Calu3 (cell line): ENCODE data around the gene KCNJ1. TPM values are rescaled to one million over a fixed set of nuclear protein-coding genes. Genes with fewer than 3 reads are reported as not detected.

ENCODE experiments used
- Bru-seq: library from RNA; stranded (reverse); fragments of 400-500 nt; gene quantifications from one replicate; lab custom pipeline; 2021; lab: Mats Ljungman, UMichigan
- BruChase-seq, 2 experiments: library from RNA; stranded (reverse); fragments of 400-500 nt; gene quantifications; one replicate each; lab custom pipeline; 2021; lab: Mats Ljungman, UMichigan
- BruUV-seq: library from RNA; stranded (reverse); fragments of 400-500 nt; replicated peaks from 2 replicates; lab custom pipeline; 2021; lab: Mats Ljungman, UMichigan
- CTCF ChIA-PET: fragments of 300-600 bp; sonication (Branson Sonifier 250); formaldehyde crosslinking; loops from one replicate; lab custom pipeline; 2022; ENCODE audit warnings: antibody characterized with exemption; lab: Charles Lee
- DNase-seq: peaks from one replicate; pipeline ENCODE4 v3.0.0; 2022
- H3K27ac Mint-ChIP-seq: one replicate; pipeline ENCODE4 v1.8.0; 2022; ENCODE audit warnings: mixed read lengths; ENCODE audit not compliant: unreplicated experiment
- H3K27me3 Mint-ChIP-seq: one replicate; pipeline ENCODE4 v1.8.0; 2022; ENCODE audit warnings: mixed read lengths; ENCODE audit not compliant: unreplicated experiment
- H3K36me3 Mint-ChIP-seq: one replicate; pipeline ENCODE4 v1.8.0; 2022; ENCODE audit warnings: mild to moderate bottlenecking, moderate library complexity, mixed read lengths; ENCODE audit not compliant: insufficient read depth, unreplicated experiment
- H3K4me1 Mint-ChIP-seq: one replicate; pipeline ENCODE4 v1.8.0; 2022; ENCODE audit warnings: mild to moderate bottlenecking, low read depth, mixed read lengths; ENCODE audit not compliant: unreplicated experiment
- H3K4me3 Mint-ChIP-seq: one replicate; pipeline ENCODE4 v1.8.0; 2022; ENCODE audit warnings: mild to moderate bottlenecking, low read depth, moderate library complexity, mixed read lengths; ENCODE audit not compliant: unreplicated experiment
- H3K9me3 Mint-ChIP-seq: one replicate; pipeline ENCODE4 v1.8.0; 2022; ENCODE audit warnings: low read depth, mixed read lengths; ENCODE audit not compliant: unreplicated experiment
- intact Hi-C: fragments of 100-400 bp; cut with micrococcal nuclease; formaldehyde crosslinking; loops from one replicate; pipeline ENCODE4 v1.10.0; 2022; ENCODE audit not compliant: unreplicated experiment
- long read RNA-seq: library from polyadenylated mRNA; stranded (forward); transcript quantifications from one replicate; pipeline ENCODE4 v2.0.0, GENCODE V29; 2022
- total RNA-seq: library from RNA; stranded (reverse); gene quantifications from 2 replicates; pipeline ENCODE4 v1.2.3, GENCODE V29; 2022
- TF ChIP-seq, protein P1 (sequence below): fragments of 200-600 bp; IDR thresholded peaks from one replicate; pipeline ENCODE4 v1.8.0; 2022; ENCODE audit warnings: antibody characterized with exemption; ENCODE audit not compliant: unreplicated experiment

KCNJ1 gene
- total RNA-seq, result 0.17 TPM in 1 of 2 replicates, not detected in the other
- percentile 19 among the genes with signal in this experiment for Bru-seq, nascent RNA
- BruChase-seq, experiment 1, labeled RNA remaining after a 6-hour chase, result percentile 16 among the genes with signal in this experiment
- percentile 14 among the genes with signal in this experiment for BruChase-seq, experiment 2, labeled RNA remaining after a 2-hour chase
- long read RNA-seq, result 0 reads

DNA sequence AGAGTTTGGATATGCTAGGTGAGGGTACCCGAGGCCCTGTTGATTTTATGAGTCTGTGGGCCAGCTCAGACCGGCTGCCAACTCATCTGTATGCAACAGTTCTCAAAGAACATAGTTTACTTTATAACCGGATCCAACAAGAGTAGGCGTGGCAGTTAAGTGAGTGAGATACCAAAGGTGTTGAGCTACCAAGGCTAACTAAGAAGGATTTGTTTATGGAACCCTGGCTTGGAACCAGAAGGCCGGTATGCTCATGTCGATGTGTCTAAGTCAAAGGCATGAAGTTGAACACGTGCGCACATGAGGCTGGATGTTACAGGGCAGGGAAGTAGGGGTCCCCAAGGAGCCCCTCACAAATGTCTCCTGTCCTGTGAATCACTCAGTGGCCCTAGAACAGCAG, at the start of gene KCNJ1:
KCNJ1 (minus strand) TSS at position 20 of the 400 bp plus-strand sequence. CDS start 27,053 bp downstream, outside the sequence.
- DNase-seq, result no peak
- Mint-ChIP-seq H3K4me1 (no peaks in the 10 kb centered on the region), H3K36me3 (no peaks in the 10 kb centered on the region), H3K4me3 (no peak within 1 kb of the TSS), H3K27ac (no peak within 1 kb of the TSS), H3K9me3 (no peaks in the 10 kb centered on the region), H3K27me3 (peaks cover 24% of the 10 kb centered on the region)
- no TSS peak for BruUV-seq
- CTCF ChIA-PET, result no interaction called here
- intact Hi-C loops, result no loop called here
- TF ChIP-seq, protein P1, sequence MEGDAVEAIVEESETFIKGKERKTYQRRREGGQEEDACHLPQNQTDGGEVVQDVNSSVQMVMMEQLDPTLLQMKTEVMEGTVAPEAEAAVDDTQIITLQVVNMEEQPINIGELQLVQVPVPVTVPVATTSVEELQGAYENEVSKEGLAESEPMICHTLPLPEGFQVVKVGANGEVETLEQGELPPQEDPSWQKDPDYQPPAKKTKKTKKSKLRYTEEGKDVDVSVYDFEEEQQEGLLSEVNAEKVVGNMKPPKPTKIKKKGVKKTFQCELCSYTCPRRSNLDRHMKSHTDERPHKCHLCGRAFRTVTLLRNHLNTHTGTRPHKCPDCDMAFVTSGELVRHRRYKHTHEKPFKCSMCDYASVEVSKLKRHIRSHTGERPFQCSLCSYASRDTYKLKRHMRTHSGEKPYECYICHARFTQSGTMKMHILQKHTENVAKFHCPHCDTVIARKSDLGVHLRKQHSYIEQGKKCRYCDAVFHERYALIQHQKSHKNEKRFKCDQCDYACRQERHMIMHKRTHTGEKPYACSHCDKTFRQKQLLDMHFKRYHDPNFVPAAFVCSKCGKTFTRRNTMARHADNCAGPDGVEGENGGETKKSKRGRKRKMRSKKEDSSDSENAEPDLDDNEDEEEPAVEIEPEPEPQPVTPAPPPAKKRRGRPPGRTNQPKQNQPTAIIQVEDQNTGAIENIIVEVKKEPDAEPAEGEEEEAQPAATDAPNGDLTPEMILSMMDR, result no peak

DNA sequence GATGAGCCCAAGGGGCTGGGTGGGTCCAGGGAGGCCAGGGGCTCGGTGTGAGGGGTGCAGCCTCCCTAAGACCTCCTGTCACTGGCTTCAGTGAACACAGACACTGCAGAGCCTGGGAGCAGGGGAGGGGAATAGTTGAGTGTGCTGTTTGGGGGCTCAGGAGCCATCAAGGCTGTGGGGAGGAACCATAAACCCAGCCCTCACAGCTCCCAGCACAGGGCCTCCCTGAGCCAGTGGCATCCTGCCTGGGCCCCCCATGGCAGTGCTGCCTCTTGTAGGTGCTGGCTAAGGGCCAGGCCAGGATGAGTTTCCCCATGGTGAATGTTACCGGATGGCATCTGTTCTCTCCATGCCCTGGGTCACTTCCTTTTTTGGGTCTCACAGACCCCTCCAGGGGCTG, 49.6 kb upstream of the KCNJ1 start:
- no peak overlapping the region for H3K4me3 Mint-ChIP-seq
- intact Hi-C loops, result no loop called here
- H3K9me3 Mint-ChIP-seq, result peaks cover 5% of the 10 kb centered on the region
- DNase-seq, result no peak
- CTCF ChIA-PET, result no interaction called here
- no peak overlapping the region for H3K27ac Mint-ChIP-seq
- no peaks in the 10 kb centered on the region for H3K4me1 Mint-ChIP-seq
- peaks cover 66% of the 10 kb centered on the region for H3K27me3 Mint-ChIP-seq
- BruUV-seq, result no TSS peak
- no peaks in the 10 kb centered on the region for H3K36me3 Mint-ChIP-seq
- TF ChIP-seq, protein P1, result no peak

DNA sequence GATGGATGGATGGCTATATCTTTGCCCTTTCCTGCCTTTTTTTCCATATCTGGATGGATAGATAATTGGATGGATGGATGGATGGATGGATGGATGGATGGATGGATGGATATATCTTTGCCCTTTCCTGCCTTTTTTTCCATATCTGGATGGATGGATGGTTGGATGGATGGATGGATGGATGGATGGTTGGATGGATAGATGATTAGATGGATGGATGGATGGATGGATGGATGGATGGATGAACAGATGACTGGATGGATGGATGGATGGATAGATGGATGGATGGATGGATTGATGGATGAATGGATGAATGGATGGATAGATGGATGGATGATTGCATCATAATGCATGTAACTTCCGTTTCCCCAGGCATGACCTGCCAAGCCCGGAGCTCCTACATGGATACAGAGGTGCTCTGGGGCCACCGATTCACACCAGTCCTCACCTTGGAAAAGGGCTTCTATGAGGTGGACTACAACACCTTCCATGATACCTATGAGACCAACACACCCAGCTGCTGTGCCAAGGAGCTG, 49.0 kb upstream of the KCNJ1 start:
- Mint-ChIP-seq H3K4me3 (no peak overlapping the region), H3K36me3 (no peaks in the 10 kb centered on the region), H3K9me3 (peaks cover 5% of the 10 kb centered on the region), H3K27ac (no peak overlapping the region), H3K4me1 (no peaks in the 10 kb centered on the region), H3K27me3 (peaks cover 60% of the 10 kb centered on the region)
- CTCF ChIA-PET, result no interaction called here
- DNase-seq, result no peak
- intact Hi-C loops, result no loop called here
- TF ChIP-seq, protein P1, result no peak
- no TSS peak for BruUV-seq

DNA sequence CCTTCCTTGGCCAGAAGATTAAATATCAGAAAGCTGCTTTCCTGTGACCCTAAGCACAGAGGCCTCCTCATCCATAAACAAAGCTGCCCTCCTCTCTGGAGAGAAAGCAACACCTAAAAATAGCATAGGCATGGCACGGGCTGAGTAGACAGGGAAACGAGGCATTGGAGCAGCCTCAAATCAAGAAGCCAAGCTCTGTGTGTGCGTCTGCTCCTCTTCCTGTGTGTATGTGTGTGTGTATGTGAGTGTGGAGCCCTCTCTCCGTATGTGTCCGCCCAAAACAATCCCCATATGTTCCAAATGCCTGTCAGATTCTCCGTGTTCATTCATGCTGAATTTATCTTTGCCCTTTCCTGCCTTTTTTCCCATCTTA, 48.0 kb upstream of the KCNJ1 start:
- intact Hi-C loops, result no loop called here
- Mint-ChIP-seq H3K4me3 (no peak overlapping the region), H3K27ac (no peak overlapping the region), H3K36me3 (no peaks in the 10 kb centered on the region), H3K4me1 (no peaks in the 10 kb centered on the region), H3K27me3 (peaks cover 51% of the 10 kb centered on the region), H3K9me3 (peaks cover 5% of the 10 kb centered on the region)
- no peak for DNase-seq
- CTCF ChIA-PET, result no interaction called here
- TF ChIP-seq, protein P1, result no peak
- no TSS peak for BruUV-seq
